Lower lobe of right lung (tissue), 2 donors: ENCODE measurements around the gene MRPS17. TPM values are rescaled to one million over a fixed set of nuclear protein-coding genes. Genes with fewer than 3 reads are reported as not detected.

ENCODE experiments used
- ATAC-seq, 2 donors: fragments of 200-7000 bp; cut with Tn5 transposase; one replicate each; pipeline ENCODE4 v1.9.1; 2020 to 2022; ENCODE audit warnings: mild to moderate bottlenecking in 2 of 2, moderate library complexity in 2 of 2
- DNase-seq: peaks from one replicate; pipeline ENCODE4 v3.0.0-alpha.2; 2020
- H3K27ac ChIP-seq: fragments of 200-600 bp; one replicate; pipeline ENCODE4 v1.8.0; 2022
- H3K27me3 ChIP-seq: fragments of 200-600 bp; one replicate; pipeline ENCODE4 v1.8.0; 2022; ENCODE audit warnings: low read depth
- H3K36me3 ChIP-seq: fragments of 200-600 bp; one replicate; pipeline ENCODE4 v1.8.0; 2022; ENCODE audit warnings: mild to moderate bottlenecking
- H3K4me1 ChIP-seq: fragments of 200-600 bp; one replicate; pipeline ENCODE4 v1.8.0; 2022
- H3K4me3 ChIP-seq: fragments of 200-600 bp; one replicate; pipeline ENCODE4 v1.8.0; 2022; ENCODE audit warnings: mild to moderate bottlenecking
- H3K9me3 ChIP-seq: fragments of 200-600 bp; one replicate; pipeline ENCODE4 v1.8.0; 2022
- CTCF ChIP-seq: fragments of 200-600 bp; IDR thresholded peaks from one replicate; pipeline ENCODE4 v1.8.0; 2022; ENCODE audit warnings: antibody characterized with exemption, mild to moderate bottlenecking
- intact Hi-C: fragments of 100-400 bp; cut with DNase I; formaldehyde crosslinking; loops from one replicate; pipeline ENCODE4 v1.11.0; 2022
- total RNA-seq: library from RNA; stranded (reverse); fragmentation: NEBNext Ultra II Directional; extraction: Animal tissue kit (Norgen Biotek cat#: 25700); gene quantifications from one replicate; pipeline ENCODE4 v1.2.1, GENCODE V29; 2021
- donor health status: DM: no; HTN: yes; CAD: no; lungs with severe emphysema.

The MRPS17 gene
- total RNA-seq, 1 donor from 2014 or later: 10.2 TPM

GRCh38 chr7:55953707-55954475 is 2.2 kb downstream of the MRPS17 start:
- no peak for TF ChIP-seq CTCF
- DNase-seq: no peak
- H3K4me3 ChIP-seq: no peak overlapping the region
- H3K27ac ChIP-seq: no peak overlapping the region
- no peaks in the 10 kb centered on the region for H3K9me3 ChIP-seq
- ATAC-seq: no peak
- peaks cover 16% of the 10 kb centered on the region for H3K4me1 ChIP-seq
- H3K36me3 ChIP-seq: peaks cover 33% of the 10 kb centered on the region
- H3K27me3 ChIP-seq: no peaks in the 10 kb centered on the region
- intact Hi-C loops: no loop called here

GRCh38 chr7:55957190-55957589 is 5.5 kb downstream of the MRPS17 start:
- TF ChIP-seq CTCF: no peak
- H3K27ac ChIP-seq: no peak overlapping the region
- intact Hi-C loops: no loop called here
- peaks cover 14% of the 10 kb centered on the region for H3K4me1 ChIP-seq
- H3K27me3 ChIP-seq: no peaks in the 10 kb centered on the region
- H3K9me3 ChIP-seq: no peaks in the 10 kb centered on the region
- no peak for DNase-seq
- no peak for ATAC-seq
- H3K36me3 ChIP-seq: peaks cover 33% of the 10 kb centered on the region
- H3K4me3 ChIP-seq: no peak overlapping the region

GRCh38 chr7:55962014-55962413 is 10.3 kb downstream of the MRPS17 start:
- intact Hi-C loops: no loop called here
- no peak overlapping the region for H3K4me3 ChIP-seq
- DNase-seq: no peak
- no peak for ATAC-seq
- no peaks in the 10 kb centered on the region for H3K27me3 ChIP-seq
- H3K4me1 ChIP-seq: peaks cover 27% of the 10 kb centered on the region
- no peaks in the 10 kb centered on the region for H3K9me3 ChIP-seq
- no peak overlapping the region for H3K27ac ChIP-seq
- H3K36me3 ChIP-seq: peaks cover 6% of the 10 kb centered on the region
- no peak for TF ChIP-seq CTCF

- no peak for TF ChIP-seq CTCF
- intact Hi-C loops: no loop called here
- peak overlapping the region; percentile 93 for H3K27ac ChIP-seq
Measured at GRCh38 chr7:55963584-55964168, 12.0 kb downstream of the MRPS17 start.

GRCh38 chr7:55964261-55965099 is 12.8 kb downstream of the MRPS17 start, which contains the start of gene NIPSNAP2:
TSS of gene NIPSNAP2 (plus strand) at chr7:55964585. CDS start at chr7:55964610, 25 bp downstream.
- Histone ChIP-seq H3K9me3 (no peaks in the 10 kb centered on the region), H3K27ac (peak within 1 kb of the TSS; percentile 93), H3K4me1 (peaks cover 27% of the 10 kb centered on the region), H3K27me3 (no peaks in the 10 kb centered on the region), H3K4me3 (peak within 1 kb of the TSS; percentile 76), H3K36me3 (peaks cover 6% of the 10 kb centered on the region)
- ATAC-seq (peak; percentile 96 to 97), DNase-seq (peak; percentile 91)
- peak; percentile 39 for TF ChIP-seq CTCF
- intact Hi-C loops: no loop called here

More at GRCh38 chr7:55963584-55964168, 12.0 kb downstream of the MRPS17 start:
- Histone ChIP-seq H3K4me1 (peaks cover 27% of the 10 kb centered on the region), H3K27me3 (no peaks in the 10 kb centered on the region), H3K9me3 (no peaks in the 10 kb centered on the region), H3K4me3 (peak overlapping the region; percentile 76), H3K36me3 (peaks cover 6% of the 10 kb centered on the region)
- ATAC-seq (no peak), DNase-seq (no peak)
